Kidney (tissue), 14 donors: ENCODE measurements around the gene ZBED4. TPM values are rescaled to one million over a fixed set of nuclear protein-coding genes. Genes with fewer than 3 reads are reported as not detected.

Experiments used
- DNase-seq, 5 donors: peaks; one replicate each; pipeline ENCODE4 v3.0.0-alpha.2; 2013 to 2020
- FAIRE-seq: peaks from 2 replicates; lab custom pipeline; 2012; peaks lifted over from hg19 to GRCh38; lab: Jason Lieb, UNC
- H3K27ac ChIP-seq, 2 donors: one replicate each; pipeline ENCODE4 v1.7.0; 2013; ENCODE audit warnings: low read depth in 2 of 2, low read length in 2 of 2, inconsistent platforms in 1 of 2
- H3K27me3 ChIP-seq: one replicate; pipeline ENCODE4 v1.7.1; 2013; ENCODE audit warnings: low read length, inconsistent platforms; ENCODE audit not compliant: control insufficient read depth, insufficient read depth
- H3K36me3 ChIP-seq, 3 donors: one replicate each; pipeline versions ENCODE4 v1.7.0 to v1.7.1; 2013; ENCODE audit warnings: low read length in 3 of 3, control low read depth in 1 of 3, inconsistent platforms in 1 of 3; ENCODE audit not compliant: insufficient read depth in 3 of 3, control insufficient read depth in 2 of 3
- H3K4me1 ChIP-seq, 3 donors: one replicate each; pipeline versions ENCODE4 v1.7.0 to v1.7.1; 2013; ENCODE audit warnings: low read length in 3 of 3, inconsistent platforms in 1 of 3, low read depth in 1 of 3; ENCODE audit not compliant: control insufficient read depth in 2 of 3, insufficient read depth in 2 of 3
- H3K4me3 ChIP-seq, 3 donors: one replicate each; pipeline versions ENCODE4 v1.7.0 to v1.8.1; 2013; ENCODE audit warnings: low read length in 3 of 3, control low read depth in 1 of 3, inconsistent platforms in 1 of 3
- H3K9ac ChIP-seq, 3 donors: one replicate each; pipeline versions ENCODE4 v1.7.0 to v1.7.1; 2013; ENCODE audit warnings: low read length in 3 of 3, control low read depth in 1 of 3, inconsistent platforms in 1 of 3
- H3K9me3 ChIP-seq, 3 donors: one replicate each; pipeline versions ENCODE4 v1.7.0 to v1.7.1; 2013; ENCODE audit warnings: low read length in 3 of 3, control low read depth in 1 of 3, inconsistent platforms in 1 of 3; ENCODE audit not compliant: control insufficient read depth in 2 of 3, insufficient read depth in 1 of 3
- intact Hi-C: fragments of 100-400 bp; cut with DNase I; formaldehyde crosslinking; loops from one replicate; pipeline ENCODE4 v1.11.1; 2022
- polyA plus RNA-seq: library from polyadenylated mRNA; stranded (reverse); fragments of 350-450 nt; fragmentation: Illumina TruSeq; extraction: RNeasy Lipid Tissue Mini Kit (QIAGEN cat#74804); gene quantifications from one replicate; pipeline ENCODE4 v1.2.3, GENCODE V29; 2014; ENCODE audit warnings: low read depth, low replicate concordance; ENCODE audit not compliant: insufficient read depth
- total RNA-seq: library from RNA; stranded (reverse); fragmentation: NEBNext Ultra II Directional; extraction: Animal tissue kit (Norgen Biotek cat#: 25700); gene quantifications from one replicate; pipeline ENCODE4 v1.2.1, GENCODE V29; 2021
- TF ChIP-seq, protein P1 (sequence below): IDR thresholded peaks from 3 replicates; pipeline ENCODE4 v1.5.1; 2012; ENCODE audit warnings: mild to moderate bottlenecking, moderate library complexity, borderline replicate concordance; ENCODE audit not compliant: insufficient read depth; ENCODE audit errors: extremely low read depth
- donor health status: control.
- donor health status: control.
- donor health status: control.
- donor health status: control.
- donor health status: control.
- donor health status: DM: yes; HTN: yes; CAD: no.
- donor health status: Normal renal cell carcinoma (clear cell type).

The ZBED4 gene
- total and polyA plus RNA-seq, 2 donors from 2014 or later: 2.1 to 12.9 TPM

DNA sequence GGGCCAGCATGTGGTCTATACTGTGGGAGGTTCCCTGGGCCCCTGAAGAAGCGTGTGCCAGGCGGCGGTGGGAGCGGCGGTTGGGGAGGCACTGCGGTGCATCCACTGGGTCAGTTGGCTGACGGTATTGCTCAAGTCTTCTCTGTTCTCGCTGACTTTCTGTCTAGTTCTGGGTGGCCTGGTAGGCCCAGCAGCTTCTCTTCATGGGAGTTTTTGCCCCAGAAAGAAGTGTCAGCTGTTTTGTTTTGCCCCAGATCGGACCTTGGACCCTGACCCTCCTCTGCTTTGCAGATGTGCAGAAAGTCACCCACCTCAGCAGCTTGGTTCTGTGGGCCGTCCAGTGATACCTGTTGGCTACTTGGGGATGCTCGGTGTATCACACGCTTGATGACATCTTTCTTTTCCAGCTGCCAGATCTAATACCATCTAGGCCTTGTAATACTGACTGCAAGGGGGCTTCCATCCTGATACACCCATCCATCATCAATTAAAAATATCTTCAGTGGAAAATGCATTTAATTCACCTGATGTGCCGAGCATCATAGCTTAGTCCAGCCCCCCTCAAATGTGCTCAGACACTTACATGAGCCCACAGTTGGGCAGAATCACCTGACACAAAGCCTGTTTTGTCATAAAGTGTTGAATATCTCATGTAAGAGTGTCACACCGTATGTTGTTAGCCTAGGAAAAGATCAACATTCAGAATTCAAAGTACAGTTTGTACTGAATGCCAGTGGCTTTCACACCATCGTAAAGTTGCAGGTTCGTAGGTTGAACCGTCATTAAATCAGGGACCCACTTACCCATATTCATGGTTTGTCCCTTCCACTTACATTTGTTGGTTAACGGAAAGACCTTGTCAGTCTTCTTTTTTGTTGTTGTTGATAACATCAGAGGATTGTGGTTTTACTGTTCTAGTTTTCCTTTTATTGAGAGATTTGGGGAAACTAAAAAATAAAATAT, 13.9 kb downstream of the ZBED4 start:
- H3K27me3 ChIP-seq: no peaks in the 10 kb centered on the region
- DNase-seq (no peak), FAIRE-seq (no peak)
- intact Hi-C loops: no loop called here
- no peak overlapping the region for H3K9ac ChIP-seq
- H3K4me1 ChIP-seq: no peaks in the 10 kb centered on the region
- peaks cover 0 to 26% (median 4%) of the 10 kb centered on the region in 3 donors for H3K9me3 ChIP-seq
- TF ChIP-seq, protein P1, sequence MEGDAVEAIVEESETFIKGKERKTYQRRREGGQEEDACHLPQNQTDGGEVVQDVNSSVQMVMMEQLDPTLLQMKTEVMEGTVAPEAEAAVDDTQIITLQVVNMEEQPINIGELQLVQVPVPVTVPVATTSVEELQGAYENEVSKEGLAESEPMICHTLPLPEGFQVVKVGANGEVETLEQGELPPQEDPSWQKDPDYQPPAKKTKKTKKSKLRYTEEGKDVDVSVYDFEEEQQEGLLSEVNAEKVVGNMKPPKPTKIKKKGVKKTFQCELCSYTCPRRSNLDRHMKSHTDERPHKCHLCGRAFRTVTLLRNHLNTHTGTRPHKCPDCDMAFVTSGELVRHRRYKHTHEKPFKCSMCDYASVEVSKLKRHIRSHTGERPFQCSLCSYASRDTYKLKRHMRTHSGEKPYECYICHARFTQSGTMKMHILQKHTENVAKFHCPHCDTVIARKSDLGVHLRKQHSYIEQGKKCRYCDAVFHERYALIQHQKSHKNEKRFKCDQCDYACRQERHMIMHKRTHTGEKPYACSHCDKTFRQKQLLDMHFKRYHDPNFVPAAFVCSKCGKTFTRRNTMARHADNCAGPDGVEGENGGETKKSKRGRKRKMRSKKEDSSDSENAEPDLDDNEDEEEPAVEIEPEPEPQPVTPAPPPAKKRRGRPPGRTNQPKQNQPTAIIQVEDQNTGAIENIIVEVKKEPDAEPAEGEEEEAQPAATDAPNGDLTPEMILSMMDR: no peak
- H3K4me3 ChIP-seq: no peak overlapping the region
- peaks cover 0 to 3% (median 0%) of the 10 kb centered on the region in 3 donors for H3K36me3 ChIP-seq
- H3K27ac ChIP-seq: no peak overlapping the region

DNA sequence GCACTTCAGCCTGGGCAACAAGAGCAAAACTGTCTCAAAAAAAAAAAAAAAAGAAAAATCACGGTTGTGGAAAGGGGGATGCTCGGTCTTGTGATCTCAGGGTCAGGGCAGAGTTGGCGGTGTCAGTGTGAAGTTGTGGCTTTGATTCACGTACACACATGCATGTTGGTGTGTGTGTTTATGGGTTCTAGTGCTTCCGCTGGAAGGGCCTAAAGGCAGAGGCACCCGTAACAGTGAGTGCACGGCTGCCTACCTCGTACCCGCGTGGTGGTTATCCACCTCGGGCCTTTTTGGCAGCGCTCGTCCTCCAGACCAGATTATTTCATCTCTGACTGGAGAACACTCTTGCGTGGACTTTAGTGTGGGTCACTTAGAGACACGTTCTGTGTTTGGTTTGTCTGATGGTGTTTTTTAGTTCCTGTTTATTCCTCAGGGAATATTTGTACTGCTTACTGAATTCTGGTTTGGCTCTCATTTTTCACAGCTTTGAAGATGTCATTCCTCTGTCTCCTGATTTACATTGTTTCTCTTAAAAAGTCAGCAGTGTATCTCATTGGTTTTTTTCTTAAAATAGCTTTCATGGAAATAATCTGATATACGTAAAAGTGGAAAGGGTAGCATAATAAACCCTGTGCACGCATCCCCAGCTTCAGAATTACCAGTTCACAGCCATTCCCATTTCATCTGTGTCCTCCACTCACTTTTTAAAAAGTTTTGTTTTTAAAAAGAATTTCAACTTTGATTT, 15.6 kb downstream of the ZBED4 start:
- H3K4me3 ChIP-seq: no peak overlapping the region
- H3K9me3 ChIP-seq: peaks cover 0 to 26% (median 4%) of the 10 kb centered on the region in 3 donors
- H3K36me3 ChIP-seq: peaks cover 0 to 3% (median 0%) of the 10 kb centered on the region in 3 donors
- FAIRE-seq (no peak), DNase-seq (no peak)
- H3K4me1 ChIP-seq: no peaks in the 10 kb centered on the region
- TF ChIP-seq, protein P1: no peak
- no peak overlapping the region for H3K27ac ChIP-seq
- no peak overlapping the region for H3K9ac ChIP-seq
- H3K27me3 ChIP-seq: no peaks in the 10 kb centered on the region
- intact Hi-C loops: no loop called here

- FAIRE-seq (no peak), DNase-seq (no peak)
- H3K27me3 ChIP-seq: no peaks in the 10 kb centered on the region
- H3K4me3 ChIP-seq: no peak overlapping the region
- no peak overlapping the region for H3K9ac ChIP-seq
- H3K27ac ChIP-seq: no peak overlapping the region
- no peaks in the 10 kb centered on the region for H3K4me1 ChIP-seq
- intact Hi-C loops: no loop called here
- peaks cover 0 to 26% (median 4%) of the 10 kb centered on the region in 3 donors for H3K9me3 ChIP-seq
- peaks cover 0 to 3% (median 0%) of the 10 kb centered on the region in 3 donors for H3K36me3 ChIP-seq
- TF ChIP-seq, protein P1: no peak
Observed at GRCh38 chr22:49869845-49870712, 16.4 kb downstream of the ZBED4 start.
